ENCODE data around the gene LRRC23.

LRRC23 gene

GRCh38 chr12:6959058-6959804 is 54.6 kb downstream of the LRRC23 start:
- no peak for DNase-seq

- DNase-seq = no peak
Measured at GRCh38 chr12:6959805-6960592, 55.4 kb downstream of the LRRC23 start.

- peak; percentile 47 for DNase-seq
Measured at GRCh38 chr12:6960593-6961277, 56.1 kb downstream of the LRRC23 start.

- DNase-seq = no peak
Measured at GRCh38 chr12:6961278-6961694, 56.7 kb downstream of the LRRC23 start.

GRCh38 chr12:6961695-6962284 is 57.2 kb downstream of the LRRC23 start:
- DNase-seq = peak; percentile 86

GRCh38 chr12:6962285-6963015 is 57.8 kb downstream of the LRRC23 start:
- no peak for DNase-seq

GRCh38 chr12:6963016-6963731 is 58.6 kb downstream of the LRRC23 start:
- DNase-seq = no peak

All from fibroblast of upper back skin (primary cell).